ENCODE measurements around the gene ALCAM.

The ALCAM gene

DNA sequence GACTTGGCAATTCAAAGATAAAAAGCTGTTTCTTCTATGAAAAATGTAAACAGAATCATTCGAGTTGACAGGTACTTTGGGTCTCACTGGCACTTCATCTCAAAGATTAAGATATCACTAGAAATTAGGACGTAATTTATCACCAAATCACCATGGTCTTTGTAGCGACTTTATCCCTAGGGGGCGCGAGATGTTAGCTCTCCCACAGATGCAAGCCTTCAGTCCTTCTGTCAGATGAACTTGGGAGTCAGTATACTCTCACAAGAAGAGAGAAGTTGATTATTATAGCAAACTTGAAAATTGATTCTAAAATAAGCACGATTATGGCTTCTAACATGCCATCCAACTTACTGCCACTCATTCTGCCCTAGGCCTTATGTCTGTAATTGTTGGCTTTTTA lies 150.3 kb downstream of the ALCAM start:
- DNase-seq: no peak
- TF ChIP-seq POLR2A (IDR thresholded peaks at IDR 0.05; ENCODE audit: low read length): no peak
- TF ChIP-seq GATA1 (IDR thresholded peaks at IDR 0.05; ENCODE audit: low read depth, low read length): no peak

DNA sequence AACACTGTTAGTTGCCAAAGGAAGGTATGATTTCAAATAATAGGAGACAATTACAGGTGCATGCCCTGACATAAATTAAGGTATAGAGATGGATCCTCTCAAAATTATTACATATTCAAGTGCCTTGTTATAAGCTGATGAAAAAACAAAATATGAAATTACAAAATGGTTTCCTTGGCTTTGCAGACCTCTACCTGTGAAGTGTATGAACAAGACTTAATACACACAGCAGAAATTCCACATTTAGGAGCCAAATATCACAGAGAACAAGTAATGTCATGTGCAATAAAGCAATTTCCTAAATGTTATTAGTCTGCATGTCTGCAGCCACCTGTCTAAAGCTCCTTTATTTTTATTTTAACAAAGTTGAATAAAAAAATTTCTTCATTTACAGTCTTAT lies 151.5 kb downstream of the ALCAM start:
- TF ChIP-seq GATA1 (IDR thresholded peaks at IDR 0.05; ENCODE audit: low read depth, low read length) (no peak), POLR2A (IDR thresholded peaks at IDR 0.05; ENCODE audit: low read length) (no peak)
- DNase-seq: no peak

DNA sequence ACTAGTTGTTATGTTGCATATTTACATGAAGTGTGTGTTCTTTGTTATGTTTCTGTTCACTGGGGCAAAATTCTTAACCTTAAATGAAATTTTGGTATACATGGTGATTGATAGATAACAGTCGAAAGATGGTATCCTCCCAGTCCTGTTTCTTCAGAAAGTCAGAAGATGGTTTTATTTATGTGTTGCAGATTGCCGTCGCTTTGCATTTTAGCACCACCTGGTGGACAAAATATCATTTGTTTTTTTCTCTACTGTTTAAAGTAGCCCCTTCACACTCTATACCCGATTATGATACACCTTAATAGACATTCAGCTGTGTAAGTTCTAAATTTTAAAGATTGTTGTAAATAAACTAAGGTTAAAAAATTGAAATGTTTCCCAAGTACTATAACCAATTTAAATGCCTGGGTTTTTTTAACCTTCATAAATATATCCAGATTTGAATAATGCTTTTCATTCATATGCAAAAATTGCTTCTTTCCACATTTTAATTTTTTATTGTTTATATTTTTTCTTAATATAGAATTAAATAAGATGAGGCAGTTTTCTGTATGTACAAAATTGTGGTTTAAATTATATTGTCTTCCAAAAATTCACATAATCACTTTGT lies 152.2 kb downstream of the ALCAM start:
- TF ChIP-seq GATA1 (IDR thresholded peaks at IDR 0.05; ENCODE audit: low read depth, low read length) (no peak), POLR2A (IDR thresholded peaks at IDR 0.05; ENCODE audit: low read length) (no peak)
- peak; percentile 50 to 67 for DNase-seq

DNA sequence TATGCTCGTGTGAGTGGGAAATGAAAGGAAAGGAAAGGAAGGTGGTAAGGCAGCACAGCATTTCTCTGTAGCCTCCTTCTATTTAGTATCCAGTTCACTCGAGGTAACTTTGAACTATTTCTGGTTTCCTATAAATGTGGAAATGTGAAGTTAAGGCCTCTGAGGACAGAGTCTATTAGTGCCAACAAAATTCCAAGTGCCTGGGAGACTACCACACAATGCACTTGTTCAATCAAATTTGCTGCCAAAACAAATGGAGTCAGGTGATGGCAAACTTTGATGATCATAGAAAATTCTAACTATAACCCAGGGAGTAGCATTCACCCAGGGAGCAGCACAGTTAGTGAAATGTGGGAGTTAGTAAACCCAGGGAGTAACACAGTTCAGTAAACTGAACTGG lies 155.1 kb downstream of the ALCAM start:
- no peak for DNase-seq
- TF ChIP-seq POLR2A (IDR thresholded peaks at IDR 0.05; ENCODE audit: low read length): no peak
- no peak for TF ChIP-seq GATA1 (IDR thresholded peaks at IDR 0.05; ENCODE audit: low read depth, low read length)

GRCh38 chr3:105523501-105523900 lies 156.8 kb downstream of the ALCAM start:
- DNase-seq: no peak
- no peak for TF ChIP-seq GATA1 (IDR thresholded peaks at IDR 0.05; ENCODE audit: low read depth, low read length)
- no peak for TF ChIP-seq POLR2A (IDR thresholded peaks at IDR 0.05; ENCODE audit: low read length)

GRCh38 chr3:105525531-105525930 lies 158.8 kb downstream of the ALCAM start:
- no peak for TF ChIP-seq GATA1 (IDR thresholded peaks at IDR 0.05; ENCODE audit: low read depth, low read length)
- TF ChIP-seq POLR2A (IDR thresholded peaks at IDR 0.05; ENCODE audit: low read length): no peak
- DNase-seq: no peak

DNA sequence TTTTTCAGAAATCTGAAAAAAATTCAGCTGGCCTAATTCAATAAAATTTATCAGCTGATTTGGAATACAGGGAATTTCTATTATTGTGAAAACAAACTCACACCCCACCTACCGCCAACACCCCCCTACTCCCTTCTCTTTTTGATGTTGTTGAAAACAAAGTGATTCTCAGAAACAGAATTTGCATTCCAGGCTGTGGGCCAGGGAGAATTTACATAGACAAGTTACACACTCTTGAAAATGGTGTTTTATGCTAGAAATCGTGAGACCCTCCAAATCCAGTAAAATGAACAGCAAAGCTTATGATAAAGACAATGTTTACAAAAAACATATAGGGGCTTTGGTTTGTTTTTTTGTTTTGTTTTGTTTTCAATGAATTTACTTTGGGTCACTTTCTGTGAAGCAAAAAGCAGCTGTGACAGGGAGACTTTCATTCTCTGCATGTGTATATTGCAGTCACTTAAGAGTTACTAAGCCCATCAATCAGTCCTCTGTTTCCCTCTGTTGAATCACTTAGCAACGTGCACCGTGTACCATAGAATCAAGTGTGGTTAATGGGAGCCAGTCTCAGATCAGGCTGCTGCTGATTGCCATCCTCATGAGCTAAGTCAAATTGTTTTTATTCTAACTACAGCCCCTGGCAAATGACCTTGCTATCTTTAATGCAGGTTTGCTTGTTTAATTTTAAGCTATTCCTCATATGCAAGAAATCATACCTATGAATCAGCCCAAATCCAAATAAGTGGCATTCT lies 159.8 kb downstream of the ALCAM start:
- TF ChIP-seq GATA1 (IDR thresholded peaks at IDR 0.05; ENCODE audit: low read depth, low read length): no peak
- TF ChIP-seq POLR2A (IDR thresholded peaks at IDR 0.05; ENCODE audit: low read length): no peak
- DNase-seq: no peak

- no peak for TF ChIP-seq POLR2A (IDR thresholded peaks at IDR 0.05; ENCODE audit: low read length)
- TF ChIP-seq GATA1 (IDR thresholded peaks at IDR 0.05; ENCODE audit: low read depth, low read length): no peak
- DNase-seq: no peak
These were observed 160.8 kb downstream of the ALCAM start for GRCh38 chr3:105527535-105527934.

GRCh38 chr3:105527949-105528348 lies 161.2 kb downstream of the ALCAM start:
- no peak for DNase-seq
- no peak for TF ChIP-seq POLR2A (IDR thresholded peaks at IDR 0.05; ENCODE audit: low read length)
- TF ChIP-seq GATA1 (IDR thresholded peaks at IDR 0.05; ENCODE audit: low read depth, low read length): no peak

DNA sequence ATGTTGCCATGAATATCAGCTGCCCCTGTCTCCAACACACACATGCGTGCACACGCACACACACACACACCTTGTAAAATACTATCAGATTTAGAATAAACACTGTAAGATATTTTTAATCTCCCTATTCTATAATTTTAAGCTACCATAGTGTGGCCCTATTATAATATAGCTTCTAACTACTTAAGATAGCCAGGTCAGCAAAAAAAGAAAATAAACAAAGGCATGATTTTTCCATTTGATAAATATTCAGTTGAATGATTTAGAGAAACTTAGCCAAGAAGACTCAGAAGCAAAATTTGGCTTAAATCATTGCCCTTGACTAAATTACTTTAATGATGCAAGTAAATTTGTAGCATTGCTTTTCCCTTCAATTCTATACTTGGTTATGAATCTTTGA lies 162.2 kb downstream of the ALCAM start:
- TF ChIP-seq GATA1 (IDR thresholded peaks at IDR 0.05; ENCODE audit: low read depth, low read length) (no peak), POLR2A (IDR thresholded peaks at IDR 0.05; ENCODE audit: low read length) (no peak)

GRCh38 chr3:105529456-105529855 lies 162.7 kb downstream of the ALCAM start:
- TF ChIP-seq GATA1 (IDR thresholded peaks at IDR 0.05; ENCODE audit: low read depth, low read length): no peak
- no peak for TF ChIP-seq POLR2A (IDR thresholded peaks at IDR 0.05; ENCODE audit: low read length)
- DNase-seq: no peak

More for the DNA sequence above, 162.2 kb downstream of the ALCAM start:
- no peak for DNase-seq

GRCh38 chr3:105532251-105532650 lies 165.5 kb downstream of the ALCAM start:
- no peak for TF ChIP-seq POLR2A (IDR thresholded peaks at IDR 0.05; ENCODE audit: low read length)
- no peak for DNase-seq

DNA sequence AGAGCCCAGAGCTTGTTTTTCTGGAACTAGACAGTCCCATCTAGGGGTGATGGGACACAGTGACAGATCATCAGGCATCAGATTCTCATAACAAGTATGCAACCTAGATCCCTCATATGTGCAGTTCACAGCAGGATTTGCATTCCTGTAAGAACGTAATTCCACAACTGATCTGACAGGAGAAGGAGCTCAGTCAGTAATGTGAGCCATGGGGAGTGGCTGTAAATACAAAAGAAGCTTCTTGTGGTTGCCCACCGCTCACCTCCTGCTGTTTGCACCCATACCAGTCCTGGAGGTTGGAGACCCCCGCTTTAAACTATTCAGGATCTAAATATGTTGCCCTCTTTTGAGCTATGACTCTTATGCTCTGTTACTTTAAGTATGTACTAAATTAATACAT lies 167.3 kb downstream of the ALCAM start:
- no peak for DNase-seq
- TF ChIP-seq POLR2A (IDR thresholded peaks at IDR 0.05; ENCODE audit: low read length) (no peak), GATA1 (IDR thresholded peaks at IDR 0.05; ENCODE audit: low read depth, low read length) (no peak)

DNA sequence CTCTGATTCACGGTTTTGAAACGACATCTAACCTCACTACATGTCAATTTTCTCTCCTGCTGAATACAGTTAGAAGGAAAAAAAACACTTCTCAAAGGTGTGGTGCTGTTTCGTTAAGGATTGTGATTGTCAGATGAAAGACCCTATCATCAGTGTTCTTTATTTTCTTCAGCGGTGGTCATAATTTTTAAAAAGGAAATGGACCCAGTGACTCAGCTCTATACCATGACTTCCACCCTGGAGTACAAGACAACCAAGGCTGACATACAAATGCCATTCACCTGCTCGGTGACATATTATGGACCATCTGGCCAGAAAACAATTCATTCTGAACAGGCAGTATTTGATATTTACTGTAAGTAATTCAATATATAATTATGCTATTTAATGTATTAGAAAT lies 167.8 kb downstream of the ALCAM start:
- no peak for DNase-seq
- TF ChIP-seq GATA1 (IDR thresholded peaks at IDR 0.05; ENCODE audit: low read depth, low read length): no peak
- no peak for TF ChIP-seq POLR2A (IDR thresholded peaks at IDR 0.05; ENCODE audit: low read length)

Data from erythroblast (primary cell).